Left kidney (tissue), 2 donors: ENCODE results near the gene MRC2. TPM values are rescaled to one million over a fixed set of nuclear protein-coding genes. Genes with fewer than 3 reads are reported as not detected.
"Not testable (repeated sequence)": the region's sequence is repeated elsewhere in the genome, so short reads cannot be mapped to it uniquely, and the experiment has no call there.

Source experiments
- DNase-seq: peaks from one replicate; pipeline ENCODE4 v3.0.0-alpha.2; 2013
- polyA plus RNA-seq: library from polyadenylated mRNA; unstranded; fragments of 120-200 nt; gene quantifications from one replicate; pipeline ENCODE4 v1.2.1, GENCODE V29; 2013; ENCODE audit not compliant: insufficient read length

Gene MRC2
- polyA plus RNA-seq, 1 donor, result 54.6 TPM

DNA sequence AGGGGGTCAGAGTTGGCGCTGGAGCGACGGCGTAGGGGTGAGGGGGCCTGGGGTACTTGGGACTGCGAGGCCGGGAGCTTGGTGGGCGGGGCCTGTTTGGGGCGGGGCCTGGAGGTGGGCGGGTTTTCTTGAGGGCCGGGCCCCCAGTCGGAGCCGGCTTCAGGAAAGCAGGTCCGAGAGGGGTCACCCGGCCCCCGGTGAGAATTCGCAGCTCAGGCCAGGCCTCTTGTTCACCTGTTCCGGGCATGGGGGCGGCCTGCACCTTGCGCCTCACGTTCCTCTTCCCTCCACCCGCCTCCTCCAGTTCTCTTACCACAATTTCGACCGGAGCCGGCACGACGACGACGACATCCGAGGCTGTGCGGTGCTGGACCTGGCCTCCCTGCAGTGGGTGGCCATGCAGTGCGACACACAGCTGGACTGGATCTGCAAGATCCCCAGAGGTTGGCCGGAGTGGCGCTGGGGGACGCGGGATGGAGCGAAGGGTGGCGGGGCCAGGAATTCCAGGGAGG is 52.5 kb downstream of the MRC2 start:
- DNase-seq, result no peak

DNA sequence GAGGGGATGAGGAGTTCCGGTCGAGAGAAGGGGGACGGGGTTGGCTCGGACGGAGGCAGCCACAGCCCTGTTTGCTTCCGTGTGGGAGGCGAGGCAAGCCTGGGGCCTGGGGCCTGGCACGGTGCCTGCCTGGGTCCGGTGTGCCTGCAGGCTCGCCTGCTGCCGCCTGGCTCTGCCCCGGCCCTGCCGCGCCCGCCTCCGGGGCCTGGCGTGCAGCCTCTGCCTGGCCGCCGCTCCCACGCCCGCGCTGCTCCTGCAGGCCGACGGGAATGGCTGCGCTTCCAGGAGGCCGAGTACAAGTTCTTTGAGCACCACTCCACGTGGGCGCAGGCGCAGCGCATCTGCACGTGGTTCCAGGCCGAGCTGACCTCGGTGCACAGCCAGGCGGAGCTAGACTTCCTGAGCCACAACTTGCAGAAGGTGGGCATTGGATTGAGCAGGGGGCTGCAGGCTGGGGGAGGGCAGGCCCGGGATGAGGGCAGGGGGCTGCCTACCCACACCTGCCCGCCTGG is 53.1 kb downstream of the MRC2 start:
- no peak for DNase-seq

DNA sequence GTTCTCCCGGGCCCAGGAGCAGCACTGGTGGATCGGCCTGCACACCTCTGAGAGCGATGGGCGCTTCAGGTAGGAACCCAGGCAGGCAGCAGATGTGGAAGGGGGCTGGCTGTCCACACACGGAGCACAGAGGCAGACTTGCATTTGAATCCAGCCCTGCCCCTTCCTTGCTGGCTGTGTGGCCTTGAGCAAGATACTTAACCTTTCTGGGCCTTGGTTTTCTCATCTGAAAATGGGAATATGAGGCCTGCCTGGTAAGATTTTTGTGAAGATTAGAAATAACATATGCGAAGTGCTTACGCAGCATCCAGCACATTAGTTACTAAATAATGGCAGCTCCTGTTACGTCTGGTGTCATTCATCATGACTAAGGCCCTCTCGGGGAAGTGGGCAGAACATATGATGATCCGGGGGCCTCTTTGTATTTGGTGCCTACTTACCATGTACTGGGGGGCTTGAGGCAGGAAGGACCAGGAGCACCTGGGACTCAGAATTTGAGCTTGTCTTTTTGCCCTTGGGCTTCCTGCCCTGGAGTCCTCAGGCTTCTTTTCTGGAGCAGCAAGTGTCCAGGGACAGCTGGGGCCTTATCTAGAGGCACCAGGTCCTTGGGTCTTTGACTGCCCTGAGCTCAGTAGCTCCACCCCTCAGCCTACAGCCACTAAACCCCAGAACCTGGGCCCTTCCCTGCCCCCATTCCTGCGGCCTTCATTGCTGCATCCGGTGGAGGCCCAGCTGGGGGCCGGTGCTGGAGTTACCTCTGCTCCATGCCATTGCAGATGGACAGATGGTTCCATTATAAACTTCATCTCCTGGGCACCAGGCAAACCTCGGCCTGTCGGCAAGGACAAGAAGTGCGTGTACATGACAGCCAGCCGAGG is 53.8 kb downstream of the MRC2 start:
- no peak for DNase-seq

DNA sequence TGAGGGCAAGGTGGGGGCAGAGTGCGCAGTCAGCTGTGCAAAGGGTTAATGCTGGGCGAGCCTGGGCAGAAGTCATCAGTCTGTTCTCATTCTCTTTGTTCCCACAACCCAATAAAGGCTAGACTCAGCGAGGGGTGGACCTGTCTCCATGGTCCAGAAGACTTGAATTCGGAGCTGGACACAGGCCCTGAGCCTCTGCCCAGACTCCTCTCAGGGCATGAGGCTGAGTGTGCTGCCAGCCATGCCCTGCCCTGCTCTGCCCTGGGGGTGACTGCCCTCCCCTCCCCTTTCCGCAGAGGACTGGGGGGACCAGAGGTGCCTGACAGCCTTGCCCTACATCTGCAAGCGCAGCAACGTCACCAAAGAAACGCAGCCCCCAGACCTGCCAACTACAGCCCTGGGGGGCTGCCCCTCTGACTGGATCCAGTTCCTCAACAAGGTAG is 54.5 kb downstream of the MRC2 start:
- no peak for DNase-seq

DNA sequence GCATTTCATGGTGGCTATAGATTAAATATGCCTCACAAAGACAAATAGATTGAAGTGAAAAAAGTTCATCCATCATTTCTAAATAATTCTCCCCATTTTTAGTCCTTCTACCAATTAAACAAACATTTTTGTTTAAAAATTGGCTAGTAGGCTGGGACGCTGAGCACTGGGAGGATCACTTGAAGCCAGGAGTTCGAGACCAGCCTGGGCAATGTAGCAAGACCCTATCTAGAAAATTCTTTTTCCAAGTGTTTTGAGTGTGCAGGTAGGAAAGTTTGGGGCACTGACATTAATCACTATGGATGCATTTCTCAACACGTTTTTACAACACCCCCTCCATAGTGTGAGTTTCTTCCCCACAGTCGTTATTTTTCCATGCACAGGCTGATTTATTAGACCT is 56.7 kb downstream of the MRC2 start:
- DNase-seq, result no peak

DNA sequence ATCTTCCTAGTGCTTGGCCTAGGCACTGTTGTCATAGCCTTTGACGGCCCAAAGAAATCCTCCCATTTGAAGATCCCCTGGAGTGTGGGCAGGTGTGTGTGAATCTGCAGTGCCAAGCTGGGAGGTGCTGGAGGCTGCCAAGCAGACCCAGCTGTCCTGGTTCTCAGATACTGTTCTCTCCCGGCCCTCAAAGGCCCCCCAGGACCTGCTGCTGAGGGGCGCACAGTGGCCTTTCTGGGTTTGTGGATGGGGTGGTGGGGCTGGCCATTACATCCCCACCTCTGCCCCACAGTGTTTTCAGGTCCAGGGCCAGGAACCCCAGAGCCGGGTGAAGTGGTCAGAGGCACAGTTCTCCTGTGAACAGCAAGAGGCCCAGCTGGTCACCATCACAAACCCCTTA is 60.5 kb downstream of the MRC2 start:
- DNase-seq, result no peak

DNA sequence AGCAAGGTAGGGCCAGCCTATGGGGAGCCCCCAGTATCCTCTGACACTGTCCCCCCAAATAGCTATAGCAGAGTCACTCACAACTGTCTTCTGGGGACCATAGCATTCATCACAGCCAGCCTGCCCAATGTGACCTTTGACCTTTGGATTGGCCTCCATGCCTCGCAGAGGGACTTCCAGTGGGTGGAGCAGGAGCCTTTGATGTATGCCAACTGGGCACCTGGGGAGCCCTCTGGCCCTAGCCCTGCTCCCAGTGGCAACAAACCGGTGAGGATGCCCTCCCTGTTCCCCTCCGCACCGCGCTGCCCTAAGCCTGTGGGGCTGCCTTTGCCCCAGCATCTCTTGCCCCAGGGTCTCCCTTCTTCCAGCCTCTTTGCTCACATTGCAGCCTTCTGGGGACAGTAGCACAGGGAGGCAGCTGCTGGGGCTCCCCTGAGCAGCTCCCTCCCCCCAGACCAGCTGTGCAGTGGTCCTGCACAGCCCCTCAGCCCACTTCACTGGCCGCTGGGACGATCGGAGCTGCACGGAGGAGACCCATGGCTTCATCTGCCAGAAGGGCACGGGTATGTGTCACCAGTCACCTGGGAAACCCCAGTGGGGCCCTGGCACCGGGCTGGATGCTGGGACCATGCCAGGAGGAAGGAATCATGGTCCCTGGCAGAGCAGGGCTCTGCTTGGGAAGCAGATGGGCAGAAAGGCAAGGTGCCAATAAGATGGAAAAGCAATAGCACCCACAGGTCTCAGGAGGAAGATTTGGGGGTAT is 61.1 kb downstream of the MRC2 start:
- DNase-seq, result no peak

DNA sequence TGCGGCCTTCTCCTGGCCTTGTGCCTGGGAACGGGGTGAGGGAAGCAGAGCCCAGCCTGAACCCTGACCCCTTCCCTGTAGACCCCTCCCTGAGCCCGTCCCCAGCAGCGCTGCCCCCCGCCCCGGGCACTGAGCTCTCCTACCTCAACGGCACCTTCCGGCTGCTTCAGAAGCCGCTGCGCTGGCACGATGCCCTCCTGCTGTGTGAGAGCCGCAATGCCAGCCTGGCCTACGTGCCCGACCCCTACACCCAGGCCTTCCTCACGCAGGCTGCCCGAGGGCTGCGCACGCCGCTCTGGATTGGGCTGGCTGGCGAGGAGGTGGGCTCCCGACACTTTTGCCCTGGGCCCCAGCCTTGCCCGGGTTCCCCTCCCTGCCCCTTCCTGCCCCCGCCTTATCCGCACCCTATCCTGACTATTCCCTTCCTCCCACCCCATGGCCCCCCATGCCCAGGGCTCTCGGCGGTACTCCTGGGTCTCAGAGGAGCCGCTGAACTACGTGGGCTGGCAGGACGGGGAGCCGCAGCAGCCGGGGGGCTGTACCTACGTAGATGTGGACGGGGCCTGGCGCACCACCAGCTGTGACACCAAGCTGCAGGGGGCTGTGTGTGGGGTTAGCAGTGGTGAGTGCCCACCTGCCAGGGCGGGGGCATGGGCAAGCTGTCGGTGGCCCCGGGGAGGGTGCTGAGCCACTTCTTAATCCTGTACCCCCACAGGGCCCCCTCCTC is 62.1 kb downstream of the MRC2 start:
- no peak for DNase-seq

DNA sequence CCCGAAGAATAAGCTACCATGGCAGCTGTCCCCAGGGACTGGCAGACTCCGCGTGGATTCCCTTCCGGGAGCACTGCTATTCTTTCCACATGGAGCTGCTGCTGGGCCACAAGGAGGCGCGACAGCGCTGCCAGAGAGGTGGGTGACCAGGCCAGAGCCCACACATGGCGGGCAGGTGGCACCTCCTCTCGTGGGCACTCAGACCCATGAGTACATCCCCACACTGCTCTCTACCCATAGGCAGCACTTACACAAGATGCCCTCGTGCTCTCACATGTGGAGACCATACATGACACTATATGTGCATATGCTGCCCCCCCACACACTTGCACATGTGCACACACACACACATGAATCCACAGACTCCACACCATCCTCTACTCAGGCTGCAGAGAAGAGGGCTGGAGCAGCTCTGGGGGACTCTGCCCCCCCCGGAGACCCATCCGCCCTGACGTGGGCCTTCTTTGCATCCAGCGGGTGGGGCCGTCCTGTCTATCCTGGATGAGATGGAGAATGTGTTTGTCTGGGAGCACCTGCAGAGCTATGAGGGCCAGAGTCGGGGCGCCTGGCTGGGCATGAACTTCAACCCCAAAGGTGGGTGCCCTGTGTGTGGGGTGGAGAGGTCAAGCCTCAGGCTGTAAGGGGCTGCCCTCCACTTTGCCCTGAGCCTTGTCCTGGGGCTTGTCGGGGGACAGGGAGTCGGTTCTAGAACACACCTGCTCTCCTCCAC is 62.9 kb downstream of the MRC2 start:
- DNase-seq, result no peak

DNA sequence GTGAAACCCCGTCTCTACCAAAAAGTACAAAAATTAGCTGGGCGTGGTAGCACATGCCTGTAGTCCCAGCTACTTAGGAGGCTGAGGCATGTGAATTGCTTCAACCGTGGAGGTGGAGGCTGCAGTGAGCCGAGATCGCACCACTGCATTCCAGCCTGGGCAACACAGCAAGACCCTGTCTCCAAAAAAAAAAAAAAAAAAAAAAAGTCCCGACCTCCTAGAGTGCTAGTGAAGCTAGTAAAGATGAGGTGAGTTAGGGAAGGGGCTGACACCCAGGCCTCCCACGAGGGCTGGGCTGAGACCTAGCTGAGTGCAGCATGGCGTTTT is 64.1 kb downstream of the MRC2 start:
- not testable (repeated sequence) for DNase-seq

DNA sequence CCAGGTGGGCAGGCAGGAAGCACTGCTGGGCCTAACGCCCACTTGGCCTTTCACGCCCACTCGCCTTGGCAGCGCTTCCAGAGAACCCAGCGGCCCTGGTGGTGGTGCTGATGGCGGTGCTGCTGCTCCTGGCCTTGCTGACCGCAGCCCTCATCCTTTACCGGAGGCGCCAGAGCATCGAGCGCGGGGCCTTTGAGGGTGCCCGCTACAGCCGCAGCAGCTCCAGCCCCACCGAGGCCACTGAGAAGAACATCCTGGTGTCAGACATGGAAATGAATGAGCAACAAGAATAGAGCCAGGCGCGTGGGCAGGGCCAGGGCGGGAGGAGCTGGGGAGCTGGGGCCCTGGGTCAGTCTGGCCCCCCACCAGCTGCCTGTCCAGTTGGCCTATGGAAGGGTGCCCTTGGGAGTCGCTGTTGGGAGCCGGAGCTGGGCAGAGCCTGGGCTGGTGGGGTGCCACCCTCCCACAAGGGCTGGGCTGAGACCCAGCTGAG is 64.7 kb downstream of the MRC2 start:
- DNase-seq, result no peak

DNA sequence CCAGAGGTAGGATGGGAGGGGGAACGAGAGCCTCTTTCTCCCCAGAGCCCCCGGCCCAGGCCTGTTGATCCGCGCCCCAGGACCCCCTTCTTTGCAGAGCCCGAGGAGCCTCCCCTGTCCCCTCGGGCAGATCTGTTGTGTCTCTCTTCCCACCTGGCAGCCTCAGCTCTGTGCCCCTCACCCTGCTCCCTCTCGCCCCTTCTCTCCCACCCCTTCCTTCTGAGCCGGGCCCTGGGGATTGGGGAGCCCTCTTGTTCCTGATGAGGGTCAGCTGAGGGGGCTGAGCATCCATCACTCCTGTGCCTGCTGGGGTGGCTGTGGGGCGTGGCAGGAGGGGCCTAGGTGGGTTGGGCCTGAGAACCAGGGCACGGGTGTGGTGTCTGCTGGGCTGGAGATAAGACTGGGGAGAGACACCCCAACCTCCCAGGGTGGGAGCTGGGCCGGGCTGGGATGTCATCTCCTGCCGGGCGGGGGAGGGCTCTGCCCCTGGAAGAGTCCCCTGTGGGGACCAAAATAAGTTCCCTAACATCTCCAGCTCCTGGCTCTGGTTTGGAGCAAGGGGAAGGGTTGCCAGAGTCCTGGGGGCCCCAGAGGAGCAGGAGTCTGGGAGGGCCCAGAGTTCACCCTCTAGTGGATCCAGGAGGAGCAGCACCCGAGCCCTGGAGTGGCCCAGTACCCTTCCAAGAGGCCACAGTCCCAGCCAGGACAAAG is 65.4 kb downstream of the MRC2 start:
- no peak for DNase-seq

DNA sequence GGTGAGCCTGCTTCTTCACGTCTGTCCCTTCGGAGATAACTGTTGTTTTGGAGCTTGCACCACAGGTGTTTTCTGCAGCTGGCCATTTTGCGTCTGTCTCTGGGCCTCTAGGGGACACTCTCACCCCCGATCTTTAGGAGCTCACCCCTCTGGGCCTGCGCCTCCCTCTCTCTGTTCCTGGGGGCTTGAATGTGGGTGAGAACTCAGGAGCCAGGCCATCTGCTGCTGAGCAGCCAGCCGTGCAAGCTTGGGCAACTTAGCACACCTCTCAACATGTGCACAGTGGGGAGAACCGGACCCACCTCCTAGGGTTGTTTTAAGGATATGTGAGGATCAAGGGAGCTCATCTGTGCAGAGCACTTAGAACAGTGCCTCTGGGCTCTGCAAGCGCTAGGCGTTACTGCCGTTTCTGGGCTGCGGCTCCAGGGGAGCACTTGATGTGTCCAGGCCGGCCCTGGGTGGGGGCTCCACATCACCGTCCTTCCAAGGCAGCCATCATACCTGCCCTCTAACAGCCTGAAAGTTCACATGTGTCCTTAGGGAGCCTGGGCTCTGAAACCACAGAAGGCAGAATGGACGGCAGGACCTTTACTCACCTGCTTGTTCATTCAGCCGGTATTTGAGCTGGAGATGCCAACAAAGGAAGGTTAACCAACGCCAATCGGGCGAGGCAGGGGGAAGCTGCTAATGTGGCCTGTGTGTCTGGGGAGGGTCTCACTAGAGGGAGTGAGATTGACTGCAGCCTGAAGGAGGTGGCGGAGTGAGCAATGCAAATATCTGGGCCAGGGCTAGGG is 66.3 kb downstream of the MRC2 start:
- DNase-seq, result no peak

DNA sequence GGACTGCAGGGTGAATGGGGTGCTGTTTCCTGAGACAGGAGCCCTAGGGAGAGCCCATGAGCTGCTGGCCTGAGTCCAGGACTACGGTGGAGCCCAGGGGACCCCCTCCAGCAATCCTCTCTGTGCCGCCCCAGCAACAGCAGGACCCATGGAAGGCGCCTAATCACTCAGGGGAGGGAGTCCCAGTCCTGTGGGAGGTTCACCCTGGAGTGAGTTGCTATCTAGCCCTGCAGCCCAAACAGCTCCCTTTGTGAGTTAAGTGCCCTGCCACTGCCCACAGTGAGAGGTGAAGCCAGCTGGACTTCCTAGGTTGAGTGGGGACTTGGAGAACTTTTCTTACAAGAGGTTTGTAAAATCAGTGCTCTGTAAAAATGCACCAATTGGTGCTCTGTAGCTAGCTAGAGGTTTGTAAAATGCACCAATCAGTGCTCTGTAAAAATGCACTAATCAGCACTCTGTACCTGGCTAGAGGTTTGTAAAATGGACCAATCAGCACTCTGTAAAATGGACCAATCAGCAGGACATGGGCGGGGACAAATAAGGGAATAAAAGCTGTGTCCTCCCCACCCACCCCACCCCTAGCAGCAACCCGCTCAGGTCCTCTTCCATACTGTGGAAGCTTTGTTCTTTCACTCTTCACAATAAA is 67.7 kb downstream of the MRC2 start:
- DNase-seq, result not testable (repeated sequence)

DNA sequence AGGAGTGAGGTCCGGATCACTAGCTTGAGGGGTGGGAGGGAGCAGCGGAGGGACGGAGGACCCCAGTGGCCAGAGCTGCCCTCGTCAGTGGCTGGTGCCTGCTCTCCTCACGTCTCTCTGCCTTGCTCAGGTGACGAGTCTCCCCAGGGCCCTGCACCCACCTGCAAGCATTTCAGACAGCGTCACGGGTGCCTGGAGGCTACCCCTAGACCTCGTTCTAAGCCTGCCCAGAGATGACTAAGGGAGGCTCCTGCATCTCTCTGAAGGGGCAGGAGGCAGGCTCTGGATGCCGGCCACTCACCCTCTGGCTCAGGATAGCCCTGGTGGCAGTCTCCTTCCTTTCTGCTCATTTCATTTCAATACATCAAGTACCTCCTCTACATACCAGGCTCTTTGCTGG is 68.8 kb downstream of the MRC2 start:
- no peak for DNase-seq

DNA sequence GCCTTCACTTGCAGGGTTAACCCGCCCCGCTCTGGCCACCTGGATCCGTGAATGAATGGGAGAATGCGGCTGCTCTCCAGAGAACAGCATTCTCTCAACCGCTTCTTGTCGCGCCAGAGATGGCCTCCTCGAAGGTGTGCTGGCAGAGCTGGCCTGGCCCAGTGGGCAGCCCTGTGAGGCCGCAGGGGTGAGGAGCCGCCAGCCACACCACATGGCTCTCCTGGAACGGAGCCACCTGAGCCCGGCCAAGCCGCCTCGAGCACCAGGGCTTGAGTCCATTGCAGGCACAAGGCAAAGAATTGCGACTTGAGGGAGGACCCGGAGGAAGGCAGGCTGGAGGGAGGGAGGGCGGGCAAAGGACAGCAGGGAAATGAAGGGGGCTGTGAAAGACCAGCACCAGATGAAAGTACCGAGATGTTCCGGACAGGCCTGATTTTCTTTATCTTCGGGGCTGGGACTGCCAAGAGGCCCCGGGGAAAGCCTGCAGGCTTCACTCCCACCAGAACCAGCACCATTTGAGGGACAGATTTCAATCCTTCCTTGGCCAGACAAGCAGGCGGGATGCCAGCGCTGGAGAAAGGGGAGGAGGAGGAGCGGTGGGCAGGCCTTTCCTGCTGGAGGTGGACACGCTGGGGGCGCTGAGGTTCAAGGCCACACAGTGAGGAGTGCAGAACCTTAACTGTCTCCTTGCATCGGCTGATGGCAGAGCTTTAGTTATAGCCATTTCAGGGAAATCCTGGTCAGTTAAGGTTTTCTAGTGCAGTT is 69.4 kb downstream of the MRC2 start:
- no peak for DNase-seq

DNA sequence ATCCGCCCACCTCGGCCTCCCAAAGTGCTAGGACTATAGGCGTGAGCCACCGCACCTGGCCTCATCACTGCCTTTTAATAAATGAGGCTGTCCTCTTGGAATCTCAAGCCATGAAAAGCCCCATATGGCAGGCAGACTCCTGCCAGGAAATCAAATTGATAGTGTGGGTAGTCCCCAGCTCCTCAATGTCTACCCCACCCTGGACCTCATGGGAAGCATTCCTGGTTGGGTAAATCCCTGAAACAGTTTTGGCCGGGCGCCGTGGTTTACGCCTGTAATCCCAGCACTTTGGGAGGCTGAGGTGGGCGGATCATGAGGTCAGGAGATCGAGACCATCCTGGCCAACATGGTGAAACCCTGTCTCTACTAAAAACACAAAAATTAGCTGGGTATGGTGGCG is 71.0 kb downstream of the MRC2 start:
- DNase-seq, result not testable (repeated sequence)

DNA sequence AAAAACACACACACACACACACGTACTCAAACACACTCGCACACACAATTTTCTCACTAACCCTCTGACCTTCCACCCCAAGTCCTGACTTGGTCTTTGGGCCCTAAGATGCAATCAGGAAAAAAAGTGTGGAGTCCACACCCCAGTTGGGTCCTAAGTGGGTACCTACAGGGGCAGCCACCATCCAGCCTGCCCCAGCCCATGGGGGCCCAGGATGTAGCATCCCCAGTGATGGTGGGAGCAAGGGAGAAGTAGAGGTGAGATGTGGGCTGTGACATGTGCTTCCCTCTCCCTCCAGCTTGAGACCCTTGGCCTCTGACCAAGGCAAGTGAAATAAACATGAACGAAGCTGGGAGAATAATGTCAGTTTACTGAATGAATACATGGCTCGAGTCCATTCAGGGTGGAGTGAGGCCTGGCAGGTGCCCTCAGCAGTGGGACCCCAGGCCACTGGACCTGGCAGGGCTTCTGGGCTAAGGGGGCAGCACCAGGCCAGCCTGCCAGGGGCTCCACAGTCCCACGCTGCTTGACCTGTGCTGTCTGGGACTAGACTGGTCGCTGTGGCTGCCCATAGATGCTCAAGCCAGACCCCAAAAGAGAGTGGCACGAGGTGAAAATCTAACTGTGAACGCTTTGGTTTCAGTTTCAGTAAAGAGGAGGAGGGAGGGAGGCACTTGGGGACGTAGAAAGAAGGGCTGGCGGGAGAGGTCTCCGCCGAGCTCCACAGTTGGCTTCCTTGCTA is 73.7 kb downstream of the MRC2 start:
- DNase-seq, result no peak
